HepG2 (cell line): ENCODE data around the gene RING1. TPM values are rescaled to one million over a fixed set of nuclear protein-coding genes. Genes with fewer than 3 reads are reported as not detected.

ENCODE experiments used
- ATAC-seq: fragments of 200-7000 bp; cut with Tn5 transposase; 3 replicates; pipeline ENCODE4 v1.9.1; 2020; ENCODE audit warnings: mild to moderate bottlenecking, moderate library complexity
- BruUV-seq: library from RNA; stranded (reverse); fragments of 400-500 nt; replicated peaks from 2 replicates; lab custom pipeline; 2021; lab: Mats Ljungman, UMichigan
- CTCF ChIA-PET: fragments of 300-600 bp; formaldehyde crosslinking; extraction: SDS; loops from one replicate; lab custom pipeline; 2021; ENCODE audit warnings: low total read pairs, inconsistent platforms, low intra/inter-chr PET ratio; lab: Yijun Ruan, JAX
- POLR2A ChIA-PET: fragments of 350-600 bp; sonication (Branson Sonifier 250); formaldehyde crosslinking; loops from one replicate; lab custom pipeline; 2020; ENCODE audit warnings: antibody characterized with exemption, inconsistent platforms; lab: Yijun Ruan, JAX
- DNase-seq: peaks from one replicate; pipeline ENCODE4 v3.0.0-alpha.2; 2015; ENCODE audit warnings: low spot score
- FAIRE-seq: peaks from 3 replicates; lab custom pipeline; 2011; peaks lifted over from hg19 to GRCh38; lab: Jason Lieb, UNC
- H2AFZ ChIP-seq: one replicate; pipeline ENCODE4 v1.6.1; 2011; ENCODE audit warnings: low read length, inconsistent platforms
- H3K27ac ChIP-seq: fragments of 300-600 bp; 3 replicates; pipeline ENCODE4 v1.8.0; 2011; ENCODE audit warnings: mixed run types, mild to moderate bottlenecking, mixed read lengths, low read length, inconsistent platforms; ENCODE audit not compliant: insufficient read depth; ENCODE audit errors: extremely low read length
- H3K27me3 ChIP-seq, 2 experiments: fragments of 200-600 bp in 1 of 2; 2 replicates in 1 of 2; 3 replicates in 1 of 2; pipeline versions ENCODE4 v1.6.0 to v1.8.0; 2011; ENCODE audit warnings: low read length in 2 of 2, mild to moderate bottlenecking in 2 of 2, moderate library complexity in 2 of 2, inconsistent platforms in 1 of 2; ENCODE audit not compliant: insufficient read depth in 2 of 2, control insufficient read depth in 1 of 2
- H3K36me3 ChIP-seq, 2 experiments: fragments of 200-600 bp in 1 of 2; replicated peaks in 1 of 2; 2 replicates in 1 of 2; 3 replicates in 1 of 2; pipeline versions ENCODE4 v1.5.1 to v1.8.0; 2011; ENCODE audit warnings: low read length in 2 of 2, inconsistent platforms in 1 of 2; ENCODE audit not compliant: insufficient read depth in 2 of 2, control insufficient read depth in 1 of 2
- H3K4me1 ChIP-seq: 2 replicates; pipeline ENCODE4 v1.5.1; 2012; ENCODE audit warnings: low read length, inconsistent platforms; ENCODE audit not compliant: insufficient read depth
- H3K4me2 ChIP-seq: 2 replicates; pipeline ENCODE4 v1.6.0; 2011; ENCODE audit warnings: low read depth, low read length, inconsistent platforms
- H3K4me3 ChIP-seq, 3 experiments: fragments of 200-600 bp in 1 of 3; sonication (generic), shearing (Covaris generic) in 1 of 3; replicated peaks in 1 of 3; 2 replicates each; pipeline ENCODE4 v1.5.1; 2011 to 2016; ENCODE audit warnings: low read length in 3 of 3, inconsistent platforms in 2 of 3, low read depth in 2 of 3, mild to moderate bottlenecking in 2 of 3, control low read depth in 1 of 3, mixed read lengths in 1 of 3; ENCODE audit not compliant: insufficient read depth in 1 of 3
- H3K79me2 ChIP-seq: one replicate; pipeline ENCODE4 v1.6.1; 2011; ENCODE audit warnings: low read length, inconsistent platforms; ENCODE audit not compliant: insufficient read depth
- H3K9ac ChIP-seq: 2 replicates; pipeline ENCODE4 v1.6.0; 2011; ENCODE audit warnings: mild to moderate bottlenecking, low read depth, low read length, inconsistent platforms; ENCODE audit not compliant: insufficient read depth
- H3K9me3 ChIP-seq: 2 replicates; pipeline ENCODE4 v1.5.1; 2012; ENCODE audit warnings: mild to moderate bottlenecking, low read length
- H4K20me1 ChIP-seq: 2 replicates; pipeline ENCODE4 v1.6.0; 2011; ENCODE audit warnings: inconsistent platforms, mild to moderate bottlenecking, low read length, moderate library complexity; ENCODE audit not compliant: insufficient read depth
- ETV5 ChIP-seq: IDR thresholded peaks from 2 replicates; pipeline ENCODE4 v1.6.1; 2018; ENCODE audit warnings: missing biosample characterization, missing genetic modification reagents, inconsistent platforms, borderline replicate concordance
- HDAC6 ChIP-seq: fragments of 200-600 bp; sonication (generic); IDR thresholded peaks from 2 replicates; pipeline ENCODE4 v1.7.0; 2017; ENCODE audit warnings: mild to moderate bottlenecking, antibody characterized with exemption, low read length, low read depth
- MAFF ChIP-seq: IDR thresholded peaks from 2 replicates; pipeline ENCODE4 v1.6.1; 2011; ENCODE audit warnings: low read depth, low read length, improper control_type of control experiment
- NRL ChIP-seq: sonication (generic); formaldehyde crosslinking; IDR thresholded peaks from 2 replicates; pipeline ENCODE4 v1.5.0; 2020; ENCODE audit warnings: missing genetic modification reagents, mild to moderate bottlenecking, moderate library complexity, borderline replicate concordance
- PHB2 ChIP-seq: fragments of 450-650 bp; IDR thresholded peaks from 2 replicates; pipeline ENCODE4 v1.6.1; 2018; ENCODE audit not compliant: partially characterized antibody
- SAFB2 ChIP-seq: sonication (generic); formaldehyde crosslinking; IDR thresholded peaks from 2 replicates; pipeline ENCODE4 v1.5.1; 2020; ENCODE audit warnings: missing genetic modification reagents, low read depth, mild to moderate bottlenecking, borderline replicate concordance
- ZMYM3 ChIP-seq: sonication (generic); formaldehyde crosslinking; IDR thresholded peaks from 2 replicates; pipeline ENCODE4 v1.5.1; 2020; ENCODE audit warnings: mild to moderate bottlenecking, missing genetic modification reagents
- ZNF101 ChIP-seq: sonication (generic); formaldehyde crosslinking; IDR thresholded peaks from 2 replicates; pipeline ENCODE4 v1.4.0; 2020; ENCODE audit warnings: mild to moderate bottlenecking, low read depth, missing genetic modification reagents, borderline replicate concordance
- ZNF121 ChIP-seq: sonication (generic); formaldehyde crosslinking; IDR thresholded peaks from 2 replicates; pipeline ENCODE4 v1.5.0; 2020; ENCODE audit warnings: mild to moderate bottlenecking, missing genetic modification reagents
- ZNF230 ChIP-seq: sonication (generic); formaldehyde crosslinking; IDR thresholded peaks from 2 replicates; pipeline ENCODE4 v1.4.0; 2020; ENCODE audit warnings: mild to moderate bottlenecking, missing genetic modification reagents
- ZNF547 ChIP-seq: sonication (generic); formaldehyde crosslinking; IDR thresholded peaks from 2 replicates; pipeline ENCODE4 v1.5.1; 2020; ENCODE audit warnings: mild to moderate bottlenecking, missing genetic modification reagents
- ZNF567 ChIP-seq: sonication (generic); formaldehyde crosslinking; IDR thresholded peaks from 2 replicates; pipeline ENCODE4 v1.8.1; 2023; ENCODE audit warnings: mild to moderate bottlenecking, missing genetic modification reagents, borderline replicate concordance
- ZNF782 ChIP-seq: sonication (generic); formaldehyde crosslinking; IDR thresholded peaks from 2 replicates; pipeline ENCODE4 v1.4.0; 2020; ENCODE audit warnings: missing genetic modification reagents, mild to moderate bottlenecking, borderline replicate concordance
- ZNF878 ChIP-seq: sonication (generic); formaldehyde crosslinking; IDR thresholded peaks from 2 replicates; pipeline ENCODE4 v1.8.1; 2023; ENCODE audit warnings: mild to moderate bottlenecking, missing genetic modification reagents, moderate library complexity
- ZSCAN22 ChIP-seq: sonication (generic); formaldehyde crosslinking; IDR thresholded peaks from 2 replicates; pipeline ENCODE4 v1.4.0; 2020; ENCODE audit warnings: mild to moderate bottlenecking, missing genetic modification reagents
- WGBS: methylation state at CpG from one replicate; pipeline ENCODE4 v1.1.6; 2017; ENCODE audit warnings: low lambda C conversion rate; 5-methylcytosine and 5-hydroxymethylcytosine counted together
- in situ Hi-C: cut with HindIII; loops from 2 replicates; pipeline ENCODE4 v1.10.0; 2017; ENCODE audit warnings: low pct_unique_long_range_greater_than_20kb; ENCODE audit not compliant: extremely low pct_ligation_motif_present
- intact Hi-C: fragments of 100-400 bp; cut with micrococcal nuclease; formaldehyde crosslinking; loops from one replicate; pipeline ENCODE4 v1.10.0; 2022; ENCODE audit not compliant: unreplicated experiment
- polyA plus RNA-seq, 8 experiments: library from polyadenylated mRNA; depleted of rRNA in 3 of 8; stranded (reverse) in 7 of 8; unstranded in 1 of 8; fragments of >200 nt; fragmentation: Illumina TruSeq in 4 of 8; extraction: Trizol in 4 of 8; gene quantifications; 2 replicates each; pipeline versions ENCODE4 v1.2.1 to v1.2.3, GENCODE V29; 2011 to 2016; ENCODE audit warnings: low read depth in 4 of 8, missing spikeins in 1 of 8, mixed read lengths in 1 of 8; ENCODE audit not compliant: insufficient read depth in 1 of 8
- total RNA-seq, 5 experiments: library from RNA; depleted of rRNA; stranded (reverse); fragments of >200 nt; fragmentation: Illumina TruSeq; extraction: Trizol; gene quantifications; 2 replicates each; pipeline ENCODE4 v1.2.3, GENCODE V29; 2016; ENCODE audit warnings: low read depth in 1 of 5
- TF ChIP-seq, protein P1 (sequence below): sonication (generic); formaldehyde crosslinking; IDR thresholded peaks from 2 replicates; pipeline ENCODE4 v1.8.1; 2023; ENCODE audit warnings: missing genetic modification reagents, mild to moderate bottlenecking, borderline replicate concordance
- TF ChIP-seq, protein P2 (sequence below): sonication (generic); formaldehyde crosslinking; IDR thresholded peaks from 2 replicates; pipeline ENCODE4 v1.4.0; 2020; ENCODE audit warnings: mild to moderate bottlenecking, missing genetic modification reagents
- TF ChIP-seq, protein P3 (sequence below): sonication (generic); formaldehyde crosslinking; IDR thresholded peaks from 2 replicates; pipeline ENCODE4 v1.4.0; 2020; ENCODE audit warnings: mild to moderate bottlenecking, low read depth, missing genetic modification reagents
- TF ChIP-seq, protein P4 (sequence below): sonication (generic); formaldehyde crosslinking; conservative IDR thresholded peaks from 2 replicates; pipeline ENCODE4 v1.8.0; 2022; ENCODE audit warnings: low read depth, missing genetic modification reagents

RING1 gene
- total and polyA plus RNA-seq, 2 of the 13 experiments (the other 11 are each of a cell fraction or from before 2014, with no cell fraction given), result 23.9 to 33.6 TPM

DNA sequence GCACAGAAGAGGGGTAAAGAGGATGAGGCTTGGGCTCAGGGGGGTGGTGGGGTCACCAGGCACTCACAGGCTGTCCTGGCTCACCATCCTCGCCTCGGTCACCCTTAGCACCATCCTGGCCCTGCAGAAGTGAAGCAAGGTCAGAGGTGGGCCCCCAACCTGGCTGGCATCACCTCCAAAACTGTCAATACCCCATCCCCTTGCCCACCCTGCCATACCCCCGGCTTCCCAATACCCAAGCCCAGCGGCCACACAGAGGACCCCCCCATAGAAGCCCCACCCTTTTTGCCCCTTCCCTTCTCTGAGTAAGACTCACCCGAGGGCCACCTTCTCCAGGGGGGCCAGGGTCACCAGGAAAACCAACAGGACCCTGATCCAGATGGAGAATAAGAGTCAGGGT, 39.7 kb upstream of the RING1 start:
- Histone ChIP-seq H3K27me3 (peaks cover 2 to 9% of the 10 kb centered on the region in 2 experiments; a peak in 4 of 5 replicates), H3K36me3 (no peaks in the 10 kb centered on the region), H3K4me2 (no peak overlapping the region), H3K79me2 (no peaks in the 10 kb centered on the region), H3K9ac (no peak overlapping the region), H3K27ac (no peak overlapping the region), H3K4me3 (no peak overlapping the region), H3K9me3 (no peaks in the 10 kb centered on the region), H2AFZ (no peak overlapping the region), H4K20me1 (no peaks in the 10 kb centered on the region), H3K4me1 (peaks cover 27% of the 10 kb centered on the region)
- intact Hi-C loops (no loop called here), in situ Hi-C loops (loop anchor here (10.0 kb wide), 1 partner anchor 154 kb away; no protein-coding TSS in a partner anchor)
- WGBS, result 3% methylated on average over 3 of the region's 5 CpGs
- ATAC-seq, result no peak
- no TSS peak for BruUV-seq
- TF ChIP-seq NRL (no peak), ZMYM3 (CRISPR knock-in tag) (no peak), PHB2 (no peak), ZNF782 (CRISPR knock-in tag) (no peak), ETV5 (no peak), ZNF547 (CRISPR knock-in tag) (no peak), ZNF121 (no peak), HDAC6 (no peak), ZSCAN22 (no peak), ZNF567 (no peak), ZNF230 (no peak), SAFB2 (no peak), ZNF101 (CRISPR knock-in tag) (no peak), MAFF (no peak), ZNF878 (CRISPR knock-in tag) (no peak)
- TF ChIP-seq, protein P1, sequence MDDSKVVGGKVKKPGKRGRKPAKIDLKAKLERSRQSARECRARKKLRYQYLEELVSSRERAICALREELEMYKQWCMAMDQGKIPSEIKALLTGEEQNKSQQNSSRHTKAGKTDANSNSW (CRISPR knock-in tag), result no peak
- TF ChIP-seq, protein P2, sequence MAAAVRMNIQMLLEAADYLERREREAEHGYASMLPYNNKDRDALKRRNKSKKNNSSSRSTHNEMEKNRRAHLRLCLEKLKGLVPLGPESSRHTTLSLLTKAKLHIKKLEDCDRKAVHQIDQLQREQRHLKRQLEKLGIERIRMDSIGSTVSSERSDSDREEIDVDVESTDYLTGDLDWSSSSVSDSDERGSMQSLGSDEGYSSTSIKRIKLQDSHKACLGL (CRISPR knock-in tag), result no peak
- TF ChIP-seq, protein P3, sequence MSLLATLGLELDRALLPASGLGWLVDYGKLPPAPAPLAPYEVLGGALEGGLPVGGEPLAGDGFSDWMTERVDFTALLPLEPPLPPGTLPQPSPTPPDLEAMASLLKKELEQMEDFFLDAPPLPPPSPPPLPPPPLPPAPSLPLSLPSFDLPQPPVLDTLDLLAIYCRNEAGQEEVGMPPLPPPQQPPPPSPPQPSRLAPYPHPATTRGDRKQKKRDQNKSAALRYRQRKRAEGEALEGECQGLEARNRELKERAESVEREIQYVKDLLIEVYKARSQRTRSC (CRISPR knock-in tag), result no peak
- TF ChIP-seq, protein P4, sequence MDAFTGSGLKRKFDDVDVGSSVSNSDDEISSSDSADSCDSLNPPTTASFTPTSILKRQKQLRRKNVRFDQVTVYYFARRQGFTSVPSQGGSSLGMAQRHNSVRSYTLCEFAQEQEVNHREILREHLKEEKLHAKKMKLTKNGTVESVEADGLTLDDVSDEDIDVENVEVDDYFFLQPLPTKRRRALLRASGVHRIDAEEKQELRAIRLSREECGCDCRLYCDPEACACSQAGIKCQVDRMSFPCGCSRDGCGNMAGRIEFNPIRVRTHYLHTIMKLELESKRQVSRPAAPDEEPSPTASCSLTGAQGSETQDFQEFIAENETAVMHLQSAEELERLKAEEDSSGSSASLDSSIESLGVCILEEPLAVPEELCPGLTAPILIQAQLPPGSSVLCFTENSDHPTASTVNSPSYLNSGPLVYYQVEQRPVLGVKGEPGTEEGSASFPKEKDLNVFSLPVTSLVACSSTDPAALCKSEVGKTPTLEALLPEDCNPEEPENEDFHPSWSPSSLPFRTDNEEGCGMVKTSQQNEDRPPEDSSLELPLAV, result no peak
- FAIRE-seq, result no peak
- POLR2A ChIA-PET, result no interaction called here
- no peak for DNase-seq
- CTCF ChIA-PET, result no interaction called here
